Spleen (tissue), 11 donors: ENCODE data around the gene ARL4D. TPM values are rescaled to one million over a fixed set of nuclear protein-coding genes. Genes with fewer than 3 reads are reported as not detected.
"Not testable (repeated sequence)": the region's sequence is repeated elsewhere in the genome, so short reads cannot be mapped to it uniquely, and the experiment has no call there.

Experiments
- DNase-seq: peaks from one replicate; pipeline ENCODE4 v3.0.0-alpha.2; 2020
- H3K27ac ChIP-seq, 8 donors: fragments of 200-600 bp; sonication (generic) in 7 of 8; 1 replicate in 4 of 8; 2 replicates in 4 of 8; pipeline versions ENCODE4 v1.5.0 to v1.8.0; 2016 to 2021; ENCODE audit warnings: inconsistent platforms in 4 of 8, mild to moderate bottlenecking in 4 of 8, moderate library complexity in 1 of 8
- H3K27me3 ChIP-seq, 7 donors: fragments of 200-600 bp; sonication (generic) in 6 of 7; replicated peaks in 1 of 7; 1 replicate in 4 of 7; 2 replicates in 3 of 7; pipeline versions ENCODE4 v1.5.0 to v1.8.0; 2016 to 2021; ENCODE audit warnings: inconsistent platforms in 3 of 7, mild to moderate bottlenecking in 1 of 7
- H3K36me3 ChIP-seq, 6 donors: fragments of 200-600 bp; sonication (generic) in 5 of 6; 1 replicate in 4 of 6; 2 replicates in 2 of 6; pipeline versions ENCODE4 v1.5.0 to v1.8.0; 2016 to 2021; ENCODE audit warnings: inconsistent platforms in 2 of 6
- H3K4me1 ChIP-seq, 6 donors: fragments of 200-600 bp; sonication (generic) in 5 of 6; 1 replicate in 3 of 6; 2 replicates in 3 of 6; pipeline versions ENCODE4 v1.5.0 to v1.8.0; 2016 to 2021; ENCODE audit warnings: inconsistent platforms in 3 of 6
- H3K4me3 ChIP-seq, 8 donors: fragments of 200-600 bp; sonication (generic) in 7 of 8; 1 replicate in 4 of 8; 2 replicates in 4 of 8; pipeline versions ENCODE4 v1.5.0 to v1.8.0; 2016 to 2021; ENCODE audit warnings: inconsistent platforms in 4 of 8, mild to moderate bottlenecking in 4 of 8, moderate library complexity in 2 of 8
- H3K9me3 ChIP-seq, 8 donors: fragments of 200-600 bp; sonication (generic) in 7 of 8; 1 replicate in 4 of 8; 2 replicates in 4 of 8; pipeline versions ENCODE4 v1.5.0 to v1.8.0; 2016 to 2021; ENCODE audit warnings: inconsistent platforms in 4 of 8
- CTCF ChIP-seq, 11 experiments: fragments of 200-600 bp in 7 of 11; fragments of 450-650 bp in 4 of 11; sonication (generic) in 4 of 11; IDR thresholded peaks in 8 of 11; conservative IDR thresholded peaks in 3 of 11; 1 replicate in 7 of 11; 2 replicates in 4 of 11; pipeline versions ENCODE4 v1.4.0 to v1.8.0; 2016 to 2021; ENCODE audit warnings: antibody characterized with exemption in 11 of 11, inconsistent platforms in 4 of 11, mild to moderate bottlenecking in 1 of 11
- POLR2A ChIP-seq, 3 donors: fragments of 450-650 bp; IDR thresholded peaks; one replicate each; pipeline ENCODE4 v1.5.1; 2017; ENCODE audit warnings: antibody characterized with exemption in 3 of 3, mild to moderate bottlenecking in 1 of 3
- POLR2AphosphoS5 ChIP-seq, 3 donors: sonication (generic); formaldehyde crosslinking; IDR thresholded peaks; one replicate each; pipeline ENCODE4 v1.5.1; 2017; ENCODE audit warnings: antibody characterized with exemption in 3 of 3
- WGBS, 5 donors: extraction: QIAGEN DNeasy Blood & Tissue Kit in 3 of 5; methylation state at CpG; one replicate each; pipeline versions ENCODE4 v1.1.5 to v1.1.7; 2013 to 2018; 5-methylcytosine and 5-hydroxymethylcytosine counted together
- intact Hi-C: fragments of 100-400 bp; cut with DNase I; formaldehyde crosslinking; loops from one replicate; pipeline ENCODE4 v1.15.0; 2023; ENCODE audit warnings: low total_unique reads
- polyA plus RNA-seq, 3 donors: library from polyadenylated mRNA; stranded (reverse); fragments of 200-250 nt; gene quantifications; one replicate each; pipeline ENCODE4 v1.2.1, GENCODE V29; 2013
- total RNA-seq, 7 donors: library from RNA; depleted of rRNA in 3 of 7; stranded (reverse); fragments of >200 nt in 3 of 7; fragmentation: NEBNext Ultra II Directional in 4 of 7; extraction: Animal tissue kit (Norgen Biotek cat#: 25700) in 4 of 7; gene quantifications; one replicate each; pipeline versions ENCODE4 v1.1.0 to v1.2.1, GENCODE V29; 2016 to 2021
- donor health status: healthy with polysubstance abuse.
- donor health status: DM: no; HTN: no; CAD: no; lungs with moderate emphysema.
- donor health status: DM: no; HTN: no; CAD: no.
- donor health status: Bipolar disorder and iron deficiency.
- donor health status: healthy.
- donor health status: DM: no; HTN: no; CAD: no.
- donor health status: DM: yes; HTN: yes; CAD: no.

The ARL4D gene
- total and polyA plus RNA-seq, 10 donors: 4.6 to 30.4 (median 13.5) TPM

GRCh38 chr17:43369986-43370385 lies 28.8 kb upstream of the ARL4D start:
- no peak for DNase-seq
- Histone ChIP-seq H3K4me1 (peaks cover 17 to 81% (median 52%) of the 10 kb centered on the region in 6 donors), H3K27me3 (no peaks in the 10 kb centered on the region), H3K27ac (peak overlapping the region; percentile 99 to 100 (median 100)), H3K36me3 (no peaks in the 10 kb centered on the region), H3K4me3 (peak overlapping the region in 4 of 8 donors; percentile 41 to 70 (median 46)), H3K9me3 (no peaks in the 10 kb centered on the region)
- TF ChIP-seq CTCF (IDR thresholded peaks at IDR 0.05 in 8 of 11, conservative IDR thresholded peaks at IDR 0.05 in 3 of 11) (no peak), POLR2AphosphoS5 (IDR thresholded peaks at IDR 0.05) (no peak), POLR2A (IDR thresholded peaks at IDR 0.05) (no peak)
- intact Hi-C loops: no loop called here
- WGBS, 5 donors: 85 to 90% (median 88%) methylated on average over 5 of the region's 5 CpGs

GRCh38 chr17:43371227-43371821 lies 27.5 kb upstream of the ARL4D start:
- no peaks in the 10 kb centered on the region for H3K36me3 ChIP-seq
- H3K27me3 ChIP-seq: no peaks in the 10 kb centered on the region
- peak overlapping the region in 4 of 8 donors; percentile 99 to 100 (median 100) for H3K27ac ChIP-seq
- no peak overlapping the region for H3K4me3 ChIP-seq
- WGBS, 5 donors: 68 to 79% (median 76%) methylated on average over 6 of the region's 6 CpGs
- DNase-seq: no peak
- H3K9me3 ChIP-seq: no peaks in the 10 kb centered on the region
- TF ChIP-seq POLR2AphosphoS5 (IDR thresholded peaks at IDR 0.05): no peak
- H3K4me1 ChIP-seq: peaks cover 17 to 81% (median 52%) of the 10 kb centered on the region in 6 donors
- intact Hi-C loops: no loop called here

GRCh38 chr17:43372273-43372911 lies 26.4 kb upstream of the ARL4D start:
- TF ChIP-seq POLR2AphosphoS5 (IDR thresholded peaks at IDR 0.05): peak in 2 of 3 donors; percentile 62 to 63
- TF ChIP-seq CTCF (IDR thresholded peaks at IDR 0.05 in 8 of 11, conservative IDR thresholded peaks at IDR 0.05 in 3 of 11): no peak
- WGBS, 5 donors: 31 to 42% (median 36%) methylated on average over 11 of the region's 11 CpGs
- peak; percentile 84 for DNase-seq
- Histone ChIP-seq H3K4me1 (peaks cover 13 to 74% (median 47%) of the 10 kb centered on the region in 6 donors), H3K27ac (peak overlapping the region in 6 of 8 donors; percentile 55 to 100 (median 99)), H3K27me3 (no peaks in the 10 kb centered on the region), H3K36me3 (no peaks in the 10 kb centered on the region), H3K4me3 (peak overlapping the region in 1 of 8 donors; percentile 40), H3K9me3 (no peaks in the 10 kb centered on the region)
- intact Hi-C loops: no loop called here

- H3K27me3 ChIP-seq: no peaks in the 10 kb centered on the region
- peaks cover 12 to 64% (median 40%) of the 10 kb centered on the region in 6 donors for H3K4me1 ChIP-seq
- TF ChIP-seq POLR2A (IDR thresholded peaks at IDR 0.05) (no peak), POLR2AphosphoS5 (IDR thresholded peaks at IDR 0.05) (no peak), CTCF (IDR thresholded peaks at IDR 0.05 in 8 of 11, conservative IDR thresholded peaks at IDR 0.05 in 3 of 11) (no peak)
- H3K9me3 ChIP-seq: no peaks in the 10 kb centered on the region
- no peaks in the 10 kb centered on the region for H3K36me3 ChIP-seq
- peak overlapping the region in 3 of 8 donors; percentile 99 to 100 (median 99) for H3K27ac ChIP-seq
- DNase-seq: no peak
- intact Hi-C loops: no loop called here
- H3K4me3 ChIP-seq: no peak overlapping the region
- WGBS, 5 donors: 88 to 95% (median 91%) methylated on average over 4 of the region's 4 CpGs
Observed at GRCh38 chr17:43373356-43373755, 25.4 kb upstream of the ARL4D start.

GRCh38 chr17:43375915-43376314 lies 22.9 kb upstream of the ARL4D start:
- 71 to 87% (median 83%) methylated on average over 4 of the region's 4 CpGs for WGBS, 5 donors
- H3K36me3 ChIP-seq, H3K27me3 ChIP-seq: not testable (repeated sequence)

More at GRCh38 chr17:43375915-43376314, 22.9 kb upstream of the ARL4D start:
- intact Hi-C loops, DNase-seq, H3K27ac ChIP-seq: not testable (repeated sequence)
- Histone ChIP-seq H3K4me1 (peaks cover 0 to 39% (median 23%) of the 10 kb centered on the region in 6 donors), H3K4me3 (peak overlapping the region in 1 of 8 donors; percentile 17), H3K9me3 (peaks cover 0 to 23% (median 19%) of the 10 kb centered on the region in 8 donors)
